GM18517 (cell line): Measurements from ENCODE around the gene AKR1C4.
"Not testable (repeated sequence)": the region's sequence is repeated elsewhere in the genome, so short reads cannot be mapped to it uniquely, and the experiment has no call there.

Experiments used
- ATAC-seq: cut with Tn5 transposase; IDR thresholded peaks from one replicate; pipeline ENCODE4 v1.9.1; 2021; ENCODE audit warnings: mild to moderate bottlenecking, moderate library complexity; ENCODE audit not compliant: unreplicated experiment

The AKR1C4 gene

DNA sequence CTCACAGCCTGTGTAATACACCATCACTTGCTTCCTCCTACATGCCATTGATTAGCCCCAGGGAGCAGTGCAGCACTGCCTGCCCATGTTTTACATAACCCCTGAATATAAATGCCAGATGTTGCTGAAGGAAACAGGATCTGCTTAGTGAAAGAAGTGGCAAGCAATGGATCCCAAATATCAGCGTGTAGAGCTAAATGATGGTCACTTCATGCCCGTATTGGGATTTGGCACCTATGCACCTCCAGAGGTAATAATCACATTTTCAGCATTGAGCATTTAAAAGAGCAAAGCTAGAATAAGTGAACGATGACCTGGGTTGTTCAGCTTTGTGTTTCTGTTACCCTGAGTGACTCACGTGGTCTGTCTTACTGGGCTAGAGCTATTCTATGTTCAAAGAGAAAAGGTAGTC lies at the start of gene AKR1C4:
TSS of gene AKR1C4 (plus strand) at position 136 of the 412 bp plus-strand sequence. CDS start at position 167, 31 bp downstream.
- ATAC-seq: no peak

DNA sequence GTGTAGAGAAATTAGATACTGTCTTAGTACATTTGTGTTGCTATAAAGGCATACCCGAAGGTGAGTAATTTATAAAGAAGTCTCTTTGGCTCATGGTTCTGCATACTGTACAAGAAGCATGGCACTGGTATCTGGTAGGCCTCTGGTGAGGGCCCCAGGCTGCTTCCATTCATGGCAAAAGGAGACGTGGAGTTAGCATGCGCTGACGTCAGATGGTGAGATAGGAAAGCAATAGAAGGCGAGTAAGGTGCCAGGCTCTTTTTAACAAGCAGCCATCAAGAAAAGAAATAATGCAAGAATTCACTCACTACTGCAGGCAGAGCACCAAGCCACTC lies 49.8 kb upstream of the AKR1C4 start:
- ATAC-seq: no peak

DNA sequence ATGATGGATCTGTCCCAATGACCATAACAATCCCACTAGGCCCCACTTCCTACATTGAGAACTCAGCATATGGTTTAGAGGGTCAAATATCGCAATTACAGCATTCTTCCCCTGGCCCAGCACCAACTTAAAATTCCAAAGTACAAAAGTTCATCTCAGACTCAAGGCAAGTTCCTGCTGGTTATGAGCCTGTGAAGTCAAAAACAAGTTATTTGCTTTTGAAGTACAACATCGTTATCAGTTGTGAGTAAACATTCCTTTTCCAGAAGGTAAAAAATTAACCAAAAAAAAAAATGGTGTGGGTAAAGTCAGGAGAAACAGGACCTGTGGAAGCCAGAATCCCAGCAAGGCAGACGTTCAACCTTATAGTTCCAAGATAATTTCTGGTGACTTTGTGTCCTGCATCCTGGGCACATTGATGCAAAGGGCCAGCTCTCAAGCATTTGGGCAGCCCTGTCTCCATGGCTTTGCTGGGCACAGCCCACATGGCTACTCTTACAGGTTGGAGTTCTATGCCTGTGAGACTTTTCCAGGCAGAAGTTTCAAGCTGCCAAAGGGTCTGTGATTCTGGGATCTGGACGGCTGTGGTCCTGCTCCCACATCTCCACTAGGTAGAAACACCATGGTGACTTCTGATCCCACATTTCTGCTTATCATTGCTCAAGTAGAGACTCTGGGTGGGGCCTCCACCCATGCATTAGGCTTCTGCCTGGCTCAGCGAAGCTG lies 49.2 kb upstream of the AKR1C4 start:
- ATAC-seq: no peak

DNA sequence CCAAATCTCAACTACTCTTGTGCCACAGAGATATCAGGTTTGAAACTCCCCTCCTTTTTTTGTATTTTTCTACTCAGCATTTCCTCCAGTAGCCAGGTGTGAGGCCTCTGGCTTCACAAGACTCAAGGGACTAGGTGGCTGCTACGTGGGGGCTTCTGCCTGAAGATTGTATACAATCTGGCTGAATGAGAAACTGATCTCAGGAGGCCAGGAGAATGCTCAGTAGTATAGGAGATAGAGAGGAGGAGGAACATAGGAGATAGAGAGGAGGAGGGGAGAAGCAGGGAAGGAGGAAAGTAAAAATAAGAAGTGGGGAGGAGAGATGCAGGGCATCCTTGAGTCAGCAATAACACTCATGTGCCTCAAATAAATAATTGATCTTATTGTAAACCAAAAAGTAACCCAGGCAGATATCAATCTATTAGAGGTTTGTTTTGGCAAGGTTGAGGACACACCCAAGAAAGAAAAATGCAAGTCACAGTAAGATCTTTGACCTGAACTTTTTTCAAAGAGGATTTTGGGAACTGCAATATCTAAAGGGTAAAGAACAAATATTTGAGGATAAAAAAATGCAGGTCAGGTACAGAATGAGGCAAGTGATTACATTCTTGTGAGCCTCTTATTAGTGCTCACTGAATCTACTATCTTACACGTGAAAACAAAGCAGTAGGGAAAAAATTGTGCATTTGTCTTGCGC lies 48.5 kb upstream of the AKR1C4 start:
- no peak for ATAC-seq

DNA sequence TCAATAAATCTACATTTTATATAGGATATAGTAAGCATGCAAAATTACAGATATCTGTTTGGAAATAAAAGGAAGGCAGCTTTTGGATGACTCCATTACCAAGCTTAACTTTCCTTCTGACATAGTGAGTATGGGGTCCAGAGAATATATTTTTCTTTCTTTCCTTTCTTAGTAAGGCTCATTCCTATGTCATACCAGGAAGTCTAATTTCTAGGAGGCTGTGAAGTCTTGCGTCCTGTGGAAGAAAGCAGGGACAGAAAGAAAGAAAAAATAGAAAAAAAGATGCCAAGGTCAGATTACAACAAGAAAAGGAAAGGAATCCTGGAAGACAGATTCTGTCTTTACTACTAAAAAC lies 48.0 kb upstream of the AKR1C4 start:
- ATAC-seq: no peak

DNA sequence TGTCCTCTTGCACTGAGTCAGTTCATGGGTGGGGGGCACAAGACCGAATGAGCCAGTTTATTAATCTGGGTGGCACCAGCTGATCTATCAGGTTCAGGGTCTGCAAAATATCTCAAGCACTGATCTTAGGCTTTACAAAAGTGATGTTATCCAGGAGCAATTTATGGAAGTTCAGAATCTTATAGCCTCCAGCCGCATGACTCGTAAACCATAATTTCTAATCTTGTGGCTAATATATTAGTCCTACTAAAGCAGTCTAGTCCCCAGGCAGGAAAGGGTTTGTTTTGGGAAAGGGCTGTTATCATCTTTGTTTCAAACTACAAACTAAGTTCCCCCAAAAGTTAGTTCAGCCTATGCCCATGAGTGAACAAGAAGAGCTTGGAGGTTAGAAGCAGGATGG lies 45.6 kb upstream of the AKR1C4 start:
- no peak for ATAC-seq

DNA sequence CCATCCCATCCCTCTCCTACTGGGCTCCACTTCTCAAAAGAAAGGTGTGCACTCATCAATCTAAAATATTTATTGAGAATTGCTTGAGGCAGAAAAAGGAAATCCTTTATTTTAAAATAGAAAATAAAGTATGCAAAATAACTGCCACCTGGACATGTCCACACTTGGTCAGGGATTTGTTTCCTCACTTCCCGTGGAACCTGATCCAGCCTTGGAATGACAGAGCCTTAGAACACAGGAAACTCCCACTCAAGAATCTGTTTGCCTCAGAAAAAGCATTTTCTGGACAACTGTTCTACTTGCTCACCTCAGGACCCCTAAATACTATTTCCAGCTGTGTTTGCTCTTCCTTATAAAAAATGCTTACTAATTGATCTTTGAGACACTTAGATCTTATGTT lies 40.7 kb upstream of the AKR1C4 start:
- ATAC-seq: no peak

DNA sequence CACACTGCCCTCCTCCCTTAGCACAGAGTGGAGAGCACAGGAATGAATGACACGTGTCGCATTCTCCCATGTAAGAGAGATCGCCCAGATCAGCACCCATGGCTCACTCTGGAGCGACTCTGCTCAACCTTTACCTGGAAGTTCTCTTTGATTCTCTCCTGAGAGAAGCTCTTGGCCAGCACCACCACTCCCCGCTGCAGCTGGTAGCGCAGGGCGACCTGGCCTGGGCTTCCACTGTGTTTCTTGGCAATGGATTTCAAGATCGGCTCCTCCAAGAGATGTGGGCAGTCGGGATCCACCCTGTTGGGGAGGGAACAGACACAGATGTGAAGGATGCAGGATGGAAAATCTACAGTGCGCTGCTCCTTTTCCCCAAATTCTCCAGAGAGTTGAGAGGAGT lies 39.1 kb upstream of the AKR1C4 start:
- ATAC-seq: no peak

DNA sequence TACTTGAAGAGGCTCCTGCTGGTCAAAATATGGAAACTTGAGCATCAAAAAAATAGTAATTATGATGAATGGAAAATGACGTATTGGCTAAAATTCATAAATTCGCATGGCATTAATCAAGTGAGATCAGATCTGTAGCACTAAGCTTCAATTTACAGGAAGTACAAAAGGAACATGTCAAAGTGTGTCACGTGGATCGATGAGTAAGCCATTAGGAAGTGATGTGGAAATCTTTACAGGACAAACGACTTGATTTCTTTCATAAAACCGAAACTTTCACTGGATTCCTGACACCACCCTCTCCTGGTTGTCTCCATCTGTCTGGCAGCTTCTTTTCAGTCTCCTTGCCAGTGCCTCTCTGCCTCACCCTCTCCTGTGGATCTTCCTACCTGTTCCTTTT lies 37.5 kb upstream of the AKR1C4 start:
- ATAC-seq: no peak

DNA sequence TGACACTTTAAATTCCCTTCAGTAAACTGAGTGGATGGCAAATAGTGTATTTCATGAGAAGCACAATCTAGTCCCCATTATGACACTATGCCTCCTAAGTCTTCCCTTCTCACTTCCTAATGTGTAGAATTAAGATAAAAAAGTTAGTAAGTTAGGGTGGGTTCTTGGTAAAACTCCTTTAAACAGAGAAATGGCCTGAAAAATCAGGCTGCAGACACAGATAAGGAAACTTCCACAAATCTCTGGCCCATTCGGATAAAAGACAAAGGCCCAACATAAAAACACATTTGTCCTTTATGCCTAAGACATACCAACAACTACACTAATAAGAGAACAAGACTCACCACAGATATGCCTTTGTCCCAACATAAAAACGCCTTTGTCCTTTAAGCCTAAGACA lies 33.1 kb upstream of the AKR1C4 start:
- no peak for ATAC-seq

DNA sequence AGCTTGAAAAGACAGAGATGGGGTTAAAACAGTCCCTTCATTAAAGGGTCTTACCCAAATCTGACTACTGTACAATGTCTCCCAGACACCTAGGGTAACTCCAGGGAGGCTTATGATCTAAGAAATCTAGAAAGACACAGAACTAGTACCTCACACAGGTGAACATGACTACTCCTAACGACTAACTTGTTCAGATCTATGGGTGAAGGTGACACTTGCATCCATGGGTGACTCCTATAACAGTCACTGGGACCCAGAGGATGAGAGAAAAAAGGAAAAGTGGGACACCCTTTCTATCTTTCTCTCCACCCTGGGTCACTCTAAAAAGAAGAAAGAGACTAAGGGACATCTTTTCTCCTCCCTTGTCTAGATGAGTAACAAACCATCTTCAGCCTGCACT lies 30.9 kb upstream of the AKR1C4 start:
- no peak for ATAC-seq

DNA sequence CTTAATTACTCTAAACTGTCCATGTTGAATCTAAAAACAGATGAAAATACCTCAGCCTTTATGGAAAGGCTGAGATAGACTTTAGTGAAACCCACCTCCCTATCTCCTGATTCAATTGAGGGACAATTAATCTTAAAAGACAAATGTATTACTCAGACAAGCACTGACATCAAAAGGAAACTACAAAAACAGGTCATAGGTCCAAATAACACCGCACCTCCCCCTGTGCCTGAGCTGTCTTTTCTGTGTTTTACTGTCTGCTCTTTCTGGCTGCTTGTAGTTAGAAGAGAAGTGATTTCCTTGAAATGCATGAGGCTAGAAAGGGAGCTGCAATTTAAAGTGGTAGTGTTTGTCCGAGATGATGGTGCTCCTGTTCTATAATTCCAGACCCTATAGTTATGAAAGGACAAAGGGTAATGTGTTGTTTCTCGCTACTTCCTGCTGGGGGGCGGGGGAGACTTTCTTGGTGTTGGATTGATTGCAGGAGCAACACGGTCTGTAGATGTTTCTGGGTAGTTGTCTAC lies 27.7 kb upstream of the AKR1C4 start:
- no peak for ATAC-seq

DNA sequence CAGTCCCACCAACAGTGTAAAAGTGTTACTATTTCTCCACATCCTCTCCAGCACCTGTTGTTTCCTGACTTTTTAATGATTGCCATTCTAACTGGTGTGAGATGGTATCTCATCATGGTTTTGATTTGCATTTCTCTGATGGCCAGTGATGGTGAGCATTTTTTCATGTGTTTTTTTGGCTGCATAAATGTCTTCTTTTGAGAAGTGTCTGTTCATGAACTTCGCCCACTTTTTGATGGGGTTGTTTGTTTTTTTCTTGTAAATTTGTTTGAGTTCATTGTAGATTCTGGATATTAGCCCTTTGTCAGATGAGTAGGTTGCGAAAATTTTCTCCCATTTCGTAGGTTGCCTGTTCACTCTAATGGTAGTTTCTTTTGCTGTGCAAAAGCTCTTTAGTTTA lies 21.1 kb upstream of the AKR1C4 start:
- not testable (repeated sequence) for ATAC-seq

DNA sequence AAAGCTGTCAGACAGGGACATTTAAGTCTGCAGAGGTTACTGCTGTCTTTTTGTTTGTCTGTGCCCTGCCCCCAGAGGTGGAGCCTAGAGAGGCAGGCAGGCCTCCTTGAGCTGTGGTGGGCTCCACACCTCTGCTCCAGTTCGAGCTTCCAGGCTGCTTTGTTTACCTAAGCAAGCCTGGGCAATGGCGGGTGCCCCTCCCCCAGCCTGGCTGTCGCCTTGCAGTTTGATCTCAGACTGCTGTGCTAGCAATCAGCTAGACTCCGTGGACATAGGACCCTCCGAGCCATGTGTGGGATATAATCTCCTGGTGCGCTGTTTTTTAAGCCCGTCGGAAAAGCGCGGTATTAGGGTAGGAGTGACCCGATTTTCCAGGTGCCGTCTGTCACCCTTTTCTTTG lies 16.1 kb upstream of the AKR1C4 start:
- ATAC-seq: not testable (repeated sequence)

DNA sequence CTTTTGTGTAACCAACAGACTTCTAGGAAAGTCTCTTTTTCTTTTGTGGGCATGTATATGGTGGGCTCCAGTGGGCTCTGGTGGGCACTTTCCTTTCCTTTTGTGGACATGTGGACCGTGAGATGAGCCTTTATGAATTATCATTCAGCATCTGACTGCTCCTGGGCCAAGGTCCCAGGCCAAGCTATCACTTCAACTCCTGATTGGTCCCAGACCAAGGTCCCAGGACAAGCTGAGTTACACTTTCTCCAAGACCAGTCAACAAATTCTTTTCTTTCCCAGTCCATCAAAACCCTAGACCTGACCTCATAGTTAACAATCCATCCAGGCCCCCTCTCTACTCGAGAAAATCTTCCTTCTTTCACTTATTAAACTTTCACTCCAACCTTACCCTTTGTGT lies 12.7 kb upstream of the AKR1C4 start:
- no peak for ATAC-seq

DNA sequence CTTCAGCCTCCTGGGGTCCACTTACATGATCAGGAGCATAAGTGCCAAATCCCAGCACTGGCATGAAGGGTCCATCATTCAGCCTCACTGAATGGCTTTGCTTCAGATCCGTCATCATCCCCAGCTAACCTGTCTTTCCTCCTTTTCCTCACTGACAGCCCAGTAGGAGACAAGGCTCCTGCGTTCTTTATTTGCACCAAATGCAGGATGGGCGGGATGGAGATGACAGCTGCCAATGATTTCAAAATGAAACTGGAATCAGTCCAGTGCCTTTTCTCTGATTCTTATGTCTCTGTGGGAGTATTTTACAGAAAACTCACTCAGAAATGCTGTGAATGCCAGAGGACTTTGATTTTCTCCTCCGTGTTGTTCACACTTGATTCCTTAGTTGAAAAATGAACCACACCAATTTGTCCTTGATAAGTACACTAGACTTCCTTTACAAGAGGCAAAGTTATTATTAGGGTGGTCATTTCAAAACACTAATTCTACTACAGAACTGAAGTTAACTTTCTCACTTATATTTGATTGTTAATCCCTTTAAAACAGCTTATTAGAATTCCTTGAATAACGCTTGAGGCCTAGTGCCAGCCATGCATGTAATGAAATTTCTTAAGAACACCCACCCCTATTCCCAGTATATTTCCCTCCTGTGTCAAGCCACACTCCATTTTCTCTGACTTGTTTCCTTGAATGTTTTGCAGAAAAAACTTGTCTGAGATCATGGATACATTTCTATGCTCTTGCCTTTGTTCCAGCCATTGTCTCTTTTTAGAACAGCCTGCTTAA lies 11.5 kb upstream of the AKR1C4 start, which contains the start of gene AKR1C8:
TSS of gene AKR1C8 (minus strand) at position 164 of the 789 bp plus-strand sequence. CDS start at position 118, 46 bp downstream.
- ATAC-seq: no peak

DNA sequence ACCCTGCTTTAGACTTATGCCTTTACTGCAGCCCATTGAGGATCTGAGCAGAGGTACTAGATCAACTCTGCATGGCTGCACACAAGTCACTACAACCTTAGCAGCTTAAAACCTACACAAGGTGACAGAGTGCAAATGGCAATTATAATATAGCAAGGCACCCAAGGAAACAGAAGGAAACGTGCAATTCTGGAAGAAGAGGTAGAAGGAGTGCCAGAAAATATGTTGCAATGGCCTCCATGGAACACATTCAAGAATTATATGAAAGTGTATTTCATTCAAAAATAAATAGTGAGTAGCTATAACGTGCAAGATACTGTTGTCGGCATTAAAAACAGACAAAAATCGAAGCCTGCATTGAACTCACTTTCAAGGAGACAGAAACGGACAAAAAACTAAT lies 8.8 kb upstream of the AKR1C4 start:
- ATAC-seq: no peak

DNA sequence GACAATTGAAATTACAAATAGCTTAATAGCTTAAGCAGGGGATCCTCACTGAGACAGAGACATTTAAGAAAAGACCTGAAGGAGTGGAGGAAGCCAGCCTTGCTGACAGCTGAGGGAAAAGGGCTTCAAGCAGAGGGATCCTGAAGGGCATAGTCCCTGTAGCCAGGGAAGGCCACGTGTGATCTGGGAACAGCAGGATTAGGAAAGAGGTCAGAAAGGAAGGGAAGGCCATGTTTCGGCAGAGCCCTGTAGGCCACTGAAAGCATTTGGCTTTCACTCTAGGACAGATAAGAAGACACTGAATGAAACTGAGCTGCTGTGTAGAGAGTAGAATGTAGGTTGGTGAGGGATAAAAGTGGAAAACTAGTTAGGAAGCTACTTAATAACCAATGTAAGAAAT lies 8.3 kb upstream of the AKR1C4 start:
- no peak for ATAC-seq

DNA sequence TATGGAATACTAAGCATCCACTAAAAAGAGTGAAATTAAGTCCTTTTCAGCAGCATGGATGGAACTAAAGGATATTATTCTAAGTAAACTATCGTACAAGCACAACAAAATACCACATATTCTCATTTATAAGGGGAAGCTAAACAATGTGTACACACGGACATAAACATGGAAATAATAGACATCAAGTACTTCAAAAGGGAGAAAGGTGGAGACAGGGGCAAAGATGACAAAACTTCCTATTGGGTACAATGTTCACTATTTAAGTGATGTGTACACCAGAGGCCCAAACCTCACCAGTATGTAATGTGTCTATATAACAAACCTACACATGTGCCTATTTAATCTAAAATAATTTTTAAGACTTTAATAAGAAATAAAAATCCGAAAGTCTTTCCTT lies 2.2 kb upstream of the AKR1C4 start:
- ATAC-seq: no peak

DNA sequence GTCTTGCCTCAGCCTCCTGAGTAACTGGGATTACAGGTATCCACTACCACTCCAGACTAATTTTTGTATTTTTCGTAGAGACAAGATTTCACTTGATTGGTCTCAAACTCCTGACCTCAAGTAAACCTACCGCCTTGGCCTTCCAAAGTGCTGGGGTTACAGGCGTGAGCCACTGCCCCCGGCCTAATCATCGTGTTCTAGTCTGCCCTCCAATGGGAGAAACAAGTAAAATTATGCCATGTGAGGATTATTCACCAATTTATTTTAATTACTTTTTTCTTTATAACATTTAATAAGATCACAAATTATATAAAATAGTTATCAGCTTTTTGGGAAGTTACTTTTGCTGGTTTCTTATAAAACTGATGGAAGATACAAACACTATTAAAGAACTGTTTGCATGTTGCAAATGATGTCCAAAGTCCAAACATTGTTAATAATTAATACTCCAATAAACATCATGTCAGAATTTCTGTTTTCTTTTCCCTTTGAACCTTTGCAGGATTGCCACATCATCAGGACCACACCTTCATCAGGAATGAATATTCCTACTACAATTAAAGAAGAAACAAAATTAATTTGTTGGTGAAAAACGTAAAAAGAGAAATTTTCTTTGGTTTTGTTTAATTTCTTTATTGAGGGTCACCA lies 786 bp upstream of the AKR1C4 start:
- ATAC-seq: no peak

DNA sequence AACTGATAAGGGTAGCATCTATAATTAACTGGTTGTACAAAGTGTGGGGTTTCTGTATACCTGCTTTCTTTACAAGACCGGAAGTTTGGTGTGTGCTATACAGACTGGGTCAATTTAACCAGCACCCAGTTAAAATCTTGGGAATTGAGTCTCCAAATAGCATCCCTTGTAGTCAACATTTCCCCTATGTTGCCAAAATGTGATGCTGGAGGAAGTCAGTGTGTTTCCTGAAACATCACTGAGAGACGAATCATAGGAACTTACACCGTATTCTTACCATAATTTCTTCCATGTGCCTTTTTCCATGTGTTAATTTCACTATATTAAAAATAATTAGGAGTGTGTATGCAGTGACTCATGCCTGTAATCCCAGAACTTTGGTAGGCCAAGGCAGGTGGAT lies 1.7 kb downstream of the AKR1C4 start:
- ATAC-seq: no peak
